Ishikawa (cell line): ENCODE measurements around the gene DNAJC9.
A peak's percentile ranks its signal among the peaks of the same experiment; 100 is the strongest.

Experiments
- CEBPB ChIP-seq: IDR thresholded peaks from 2 replicates; pipeline ENCODE4 v1.6.1; 2012
- CREB1 ChIP-seq: IDR thresholded peaks from 2 replicates; pipeline ENCODE4 v1.6.1; 2012; ENCODE audit warnings: low read depth
- EGR1 ChIP-seq: IDR thresholded peaks from 2 replicates; pipeline ENCODE4 v1.6.1; 2012
- EP300 ChIP-seq: IDR thresholded peaks from 2 replicates; pipeline ENCODE4 v1.6.1; 2012; ENCODE audit warnings: borderline replicate concordance
- FOXM1 ChIP-seq: IDR thresholded peaks from 2 replicates; pipeline ENCODE4 v1.6.1; 2012; ENCODE audit warnings: low read depth, borderline replicate concordance
- NFIC ChIP-seq: IDR thresholded peaks from 2 replicates; pipeline ENCODE4 v1.6.1; 2012
- RAD21 ChIP-seq: IDR thresholded peaks from 2 replicates; pipeline ENCODE4 v1.6.1; 2012; ENCODE audit warnings: low read depth
- TAF1 ChIP-seq: IDR thresholded peaks from 2 replicates; pipeline ENCODE4 v1.6.1; 2012; ENCODE audit warnings: low read depth, mild to moderate bottlenecking
- TCF12 ChIP-seq: IDR thresholded peaks from 2 replicates; pipeline ENCODE4 v1.6.1; 2012; ENCODE audit warnings: low read depth
- TEAD4 ChIP-seq: IDR thresholded peaks from 2 replicates; pipeline ENCODE4 v1.6.1; 2012
- YY1 ChIP-seq: IDR thresholded peaks from 2 replicates; pipeline ENCODE4 v1.6.1; 2012; ENCODE audit warnings: low read depth
- ZBTB7A ChIP-seq: IDR thresholded peaks from 2 replicates; pipeline ENCODE4 v1.6.1; 2012; ENCODE audit warnings: low read depth
- TF ChIP-seq, protein P1 (sequence below): IDR thresholded peaks from 2 replicates; pipeline ENCODE4 v1.6.1; 2012
- TF ChIP-seq, protein P2 (sequence below): IDR thresholded peaks from 2 replicates; pipeline ENCODE4 v1.6.1; 2012; ENCODE audit warnings: low read depth, mild to moderate bottlenecking
- TF ChIP-seq, protein P3 (sequence below): IDR thresholded peaks from 2 replicates; pipeline ENCODE4 v1.6.1; 2012

DNAJC9 gene

DNA sequence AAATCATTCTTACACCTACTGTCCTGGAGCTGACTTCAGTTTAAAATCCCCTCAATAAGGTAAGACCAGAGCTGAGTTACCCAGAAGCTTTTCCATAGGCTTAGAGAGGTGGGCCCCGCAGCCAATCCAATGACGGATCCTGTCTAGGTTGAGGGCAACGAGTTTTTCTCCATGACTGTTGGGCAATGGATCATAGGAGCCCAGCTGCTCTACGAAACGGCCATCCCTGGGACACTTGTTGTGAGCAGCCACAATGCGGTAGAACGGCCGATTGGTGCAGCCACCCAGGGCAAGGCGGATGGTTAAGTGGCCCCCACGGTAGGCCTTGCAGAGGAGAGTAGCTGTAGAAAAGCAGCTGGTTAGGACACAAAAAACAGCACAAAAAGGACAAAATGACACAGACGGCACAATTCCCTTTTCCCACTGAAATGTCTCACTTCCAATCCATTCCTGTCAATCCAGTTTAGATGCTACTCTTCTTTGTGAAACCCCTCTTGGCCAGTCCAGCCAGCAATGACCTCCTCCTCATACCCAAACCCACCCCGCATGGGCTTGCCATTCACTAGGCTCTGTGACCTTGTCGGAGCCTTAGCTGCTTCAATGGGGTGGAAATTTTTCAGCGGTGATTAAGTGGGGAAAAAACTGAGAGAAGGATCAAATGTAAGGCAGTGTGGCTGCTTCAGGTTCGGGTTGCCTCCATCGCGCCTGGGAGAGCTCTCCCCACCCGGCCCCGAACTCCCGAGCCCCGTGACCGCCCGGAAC lies 4.8 kb upstream of the DNAJC9 start:
- no peak for TF ChIP-seq FOXM1
- TF ChIP-seq, protein P1, sequence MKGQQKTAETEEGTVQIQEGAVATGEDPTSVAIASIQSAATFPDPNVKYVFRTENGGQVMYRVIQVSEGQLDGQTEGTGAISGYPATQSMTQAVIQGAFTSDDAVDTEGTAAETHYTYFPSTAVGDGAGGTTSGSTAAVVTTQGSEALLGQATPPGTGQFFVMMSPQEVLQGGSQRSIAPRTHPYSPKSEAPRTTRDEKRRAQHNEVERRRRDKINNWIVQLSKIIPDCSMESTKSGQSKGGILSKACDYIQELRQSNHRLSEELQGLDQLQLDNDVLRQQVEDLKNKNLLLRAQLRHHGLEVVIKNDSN = 0 out of 2 replicates have a peak, but pooled peaks have one; percentile 8

DNA sequence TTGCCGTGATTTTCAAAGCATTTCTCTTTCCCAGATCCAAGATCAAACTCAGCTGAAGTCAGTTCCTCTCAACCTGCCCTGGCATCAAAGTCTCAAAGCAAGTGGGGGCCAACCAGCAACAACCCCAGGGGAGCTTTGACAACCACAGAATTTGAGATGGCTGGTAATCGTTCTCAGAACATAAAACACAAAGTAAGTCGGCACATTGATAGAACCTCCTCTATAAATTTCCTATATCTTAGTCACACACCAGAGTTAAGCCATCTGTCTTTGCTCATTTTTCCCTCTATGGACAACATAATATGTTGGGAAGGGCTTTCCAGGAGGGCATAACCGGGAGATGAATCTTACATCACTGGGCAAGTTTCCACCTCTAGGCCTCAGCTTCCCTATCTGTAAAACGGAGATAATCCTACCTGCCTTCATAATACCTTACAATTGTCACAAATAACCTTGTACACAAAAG lies 1.2 kb upstream of the DNAJC9 start:
- no peak for TF ChIP-seq EP300
- no peak for TF ChIP-seq TEAD4
- no peak for TF ChIP-seq YY1
- no peak for TF ChIP-seq ZBTB7A
- no peak for TF ChIP-seq RAD21
- TF ChIP-seq, protein P2, sequence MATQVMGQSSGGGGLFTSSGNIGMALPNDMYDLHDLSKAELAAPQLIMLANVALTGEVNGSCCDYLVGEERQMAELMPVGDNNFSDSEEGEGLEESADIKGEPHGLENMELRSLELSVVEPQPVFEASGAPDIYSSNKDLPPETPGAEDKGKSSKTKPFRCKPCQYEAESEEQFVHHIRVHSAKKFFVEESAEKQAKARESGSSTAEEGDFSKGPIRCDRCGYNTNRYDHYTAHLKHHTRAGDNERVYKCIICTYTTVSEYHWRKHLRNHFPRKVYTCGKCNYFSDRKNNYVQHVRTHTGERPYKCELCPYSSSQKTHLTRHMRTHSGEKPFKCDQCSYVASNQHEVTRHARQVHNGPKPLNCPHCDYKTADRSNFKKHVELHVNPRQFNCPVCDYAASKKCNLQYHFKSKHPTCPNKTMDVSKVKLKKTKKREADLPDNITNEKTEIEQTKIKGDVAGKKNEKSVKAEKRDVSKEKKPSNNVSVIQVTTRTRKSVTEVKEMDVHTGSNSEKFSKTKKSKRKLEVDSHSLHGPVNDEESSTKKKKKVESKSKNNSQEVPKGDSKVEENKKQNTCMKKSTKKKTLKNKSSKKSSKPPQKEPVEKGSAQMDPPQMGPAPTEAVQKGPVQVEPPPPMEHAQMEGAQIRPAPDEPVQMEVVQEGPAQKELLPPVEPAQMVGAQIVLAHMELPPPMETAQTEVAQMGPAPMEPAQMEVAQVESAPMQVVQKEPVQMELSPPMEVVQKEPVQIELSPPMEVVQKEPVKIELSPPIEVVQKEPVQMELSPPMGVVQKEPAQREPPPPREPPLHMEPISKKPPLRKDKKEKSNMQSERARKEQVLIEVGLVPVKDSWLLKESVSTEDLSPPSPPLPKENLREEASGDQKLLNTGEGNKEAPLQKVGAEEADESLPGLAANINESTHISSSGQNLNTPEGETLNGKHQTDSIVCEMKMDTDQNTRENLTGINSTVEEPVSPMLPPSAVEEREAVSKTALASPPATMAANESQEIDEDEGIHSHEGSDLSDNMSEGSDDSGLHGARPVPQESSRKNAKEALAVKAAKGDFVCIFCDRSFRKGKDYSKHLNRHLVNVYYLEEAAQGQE = no peak
- no peak for TF ChIP-seq FOXM1

DNA sequence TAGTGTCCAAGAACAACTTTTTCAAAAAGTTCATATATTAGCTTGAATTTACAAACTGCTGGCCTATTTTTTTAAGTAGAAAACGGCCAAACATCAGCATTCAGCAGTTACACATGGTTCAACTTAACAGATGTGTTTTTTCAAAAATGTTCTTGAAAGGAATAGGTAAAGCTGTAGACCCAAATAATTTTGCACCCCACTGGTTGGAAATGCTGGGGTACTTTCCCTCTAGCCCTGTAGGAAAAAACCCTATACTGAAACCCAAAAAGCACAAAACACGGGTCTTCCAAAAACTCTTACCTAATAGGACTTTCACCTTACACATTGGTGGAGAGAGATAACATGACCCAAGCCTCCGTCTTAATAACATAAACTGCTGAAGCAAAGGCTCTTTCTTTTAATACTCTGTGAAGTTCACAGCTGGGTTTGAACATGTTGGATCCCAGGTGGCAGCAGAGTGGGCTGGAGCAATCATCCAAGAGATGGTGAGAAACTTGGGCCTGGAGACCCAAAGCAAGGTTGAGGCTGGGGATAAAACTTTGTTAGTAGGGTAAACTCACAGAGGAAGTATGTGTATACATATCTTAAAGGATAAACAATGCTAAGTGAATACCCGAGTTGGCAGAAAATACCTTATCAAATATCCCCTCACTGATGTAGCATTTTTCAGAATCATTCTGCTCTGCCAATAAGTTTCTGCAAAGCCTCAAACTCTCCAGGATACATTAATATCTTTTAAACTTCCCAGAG lies 629 bp upstream of the DNAJC9 start:
- TF ChIP-seq EP300 (no peak), TCF12 (no peak), FOXM1 (no peak), RAD21 (no peak), YY1 (no peak), NFIC (no peak)
- TF ChIP-seq, protein P2 = no peak; the same call in 1 of the 2 replicates

DNA sequence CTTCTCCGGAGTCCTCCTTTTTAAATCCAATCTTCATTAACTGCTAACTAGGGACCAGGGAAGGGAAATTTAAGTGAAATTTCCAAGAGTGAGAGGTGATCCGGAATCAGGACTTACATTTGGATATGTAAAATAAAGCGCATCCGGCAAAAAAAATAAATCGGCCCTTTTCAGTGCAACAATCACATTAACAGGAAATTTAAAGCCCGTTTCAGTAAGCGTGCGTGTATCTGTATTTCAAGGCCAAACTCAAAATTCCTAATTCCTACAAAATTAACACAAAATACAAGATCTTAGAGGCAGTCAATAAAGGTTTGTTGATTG lies 771 bp downstream of the DNAJC9 start:
- TF ChIP-seq FOXM1 = no peak
- TF ChIP-seq TAF1 = no peak
- TF ChIP-seq, protein P1 = no peak
- TF ChIP-seq EGR1 = no peak
- TF ChIP-seq CEBPB = no peak

DNA sequence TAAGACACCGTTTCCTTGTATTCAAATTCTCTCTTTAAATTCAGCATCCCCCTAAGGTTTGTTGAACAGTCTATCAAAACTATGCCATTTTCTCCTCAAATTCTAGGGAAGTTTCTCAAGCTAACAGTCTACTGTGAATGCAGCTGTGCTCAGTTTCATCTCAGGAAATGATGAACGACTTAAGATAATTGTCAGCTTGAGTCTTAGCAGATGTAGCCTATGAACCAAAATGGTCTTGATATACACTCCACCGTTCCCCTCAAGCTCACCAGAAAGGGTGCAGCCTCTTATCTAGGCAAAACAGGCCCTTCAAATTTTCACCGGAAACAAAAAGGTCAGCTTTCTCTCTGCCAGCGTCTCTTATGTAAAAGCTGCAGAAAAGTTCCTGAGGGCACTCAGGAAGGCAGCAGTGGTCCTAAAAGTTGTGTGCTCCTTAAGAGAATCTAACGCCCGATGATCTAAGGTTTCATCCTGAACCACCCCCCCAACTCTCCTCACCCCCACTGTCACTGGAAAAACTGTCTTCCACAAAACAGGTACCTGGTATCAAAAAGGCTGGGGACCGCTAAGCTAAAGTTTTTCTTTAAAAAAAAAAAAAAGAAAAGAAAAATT lies 2.1 kb downstream of the DNAJC9 start:
- TF ChIP-seq FOXM1 (no peak), RAD21 (no peak), EGR1 (no peak), ZBTB7A (no peak), YY1 (no peak), TCF12 (no peak), CEBPB (no peak), EP300 (no peak), TAF1 (no peak), TEAD4 (no peak), NFIC (no peak), CREB1 (no peak)
- TF ChIP-seq, protein P2 = no peak
- TF ChIP-seq, protein P3, sequence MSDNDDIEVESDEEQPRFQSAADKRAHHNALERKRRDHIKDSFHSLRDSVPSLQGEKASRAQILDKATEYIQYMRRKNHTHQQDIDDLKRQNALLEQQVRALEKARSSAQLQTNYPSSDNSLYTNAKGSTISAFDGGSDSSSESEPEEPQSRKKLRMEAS = no peak
- TF ChIP-seq, protein P1 = no peak
